ENCODE results near the gene CHURC1.

DNA sequence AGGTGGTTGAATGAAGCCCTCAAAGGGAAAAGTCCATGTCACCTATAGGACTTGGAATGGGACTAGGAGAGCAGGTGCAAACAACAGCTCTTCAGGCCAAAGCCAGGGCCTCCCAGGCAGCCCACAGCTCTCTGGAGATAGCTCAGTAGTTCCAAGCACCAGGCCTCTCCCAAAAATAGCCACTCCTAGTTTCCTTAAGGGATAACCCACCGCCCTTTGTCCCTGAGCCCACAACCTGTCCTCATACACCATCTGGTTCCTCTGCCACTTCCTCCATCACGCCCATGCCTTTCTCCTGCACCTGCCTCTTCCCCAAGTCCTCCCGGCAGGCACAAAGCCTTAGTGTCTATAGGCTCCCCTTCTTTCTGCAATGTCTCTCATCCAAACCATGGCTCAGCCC is 55.8 kb downstream of the CHURC1 start:
- no peak for TF ChIP-seq POLR2A (IDR thresholded peaks at IDR 0.05)
- TF ChIP-seq, protein P1, sequence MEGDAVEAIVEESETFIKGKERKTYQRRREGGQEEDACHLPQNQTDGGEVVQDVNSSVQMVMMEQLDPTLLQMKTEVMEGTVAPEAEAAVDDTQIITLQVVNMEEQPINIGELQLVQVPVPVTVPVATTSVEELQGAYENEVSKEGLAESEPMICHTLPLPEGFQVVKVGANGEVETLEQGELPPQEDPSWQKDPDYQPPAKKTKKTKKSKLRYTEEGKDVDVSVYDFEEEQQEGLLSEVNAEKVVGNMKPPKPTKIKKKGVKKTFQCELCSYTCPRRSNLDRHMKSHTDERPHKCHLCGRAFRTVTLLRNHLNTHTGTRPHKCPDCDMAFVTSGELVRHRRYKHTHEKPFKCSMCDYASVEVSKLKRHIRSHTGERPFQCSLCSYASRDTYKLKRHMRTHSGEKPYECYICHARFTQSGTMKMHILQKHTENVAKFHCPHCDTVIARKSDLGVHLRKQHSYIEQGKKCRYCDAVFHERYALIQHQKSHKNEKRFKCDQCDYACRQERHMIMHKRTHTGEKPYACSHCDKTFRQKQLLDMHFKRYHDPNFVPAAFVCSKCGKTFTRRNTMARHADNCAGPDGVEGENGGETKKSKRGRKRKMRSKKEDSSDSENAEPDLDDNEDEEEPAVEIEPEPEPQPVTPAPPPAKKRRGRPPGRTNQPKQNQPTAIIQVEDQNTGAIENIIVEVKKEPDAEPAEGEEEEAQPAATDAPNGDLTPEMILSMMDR (IDR thresholded peaks at IDR 0.05): no peak
